Measurements from ENCODE around the gene RNF225.

The RNF225 gene

GRCh38 chr19:58349590-58349989 is 45.9 kb upstream of the RNF225 start:
- ATAC-seq = no peak
- TF ChIP-seq BACH2 (CRISPR knock-in tag; IDR thresholded peaks at IDR 0.05; ENCODE audit: borderline replicate concordance) = no peak
- TF ChIP-seq ISL1 (CRISPR knock-in tag; IDR thresholded peaks at IDR 0.05) = no peak
- no peak for TF ChIP-seq TOX (CRISPR knock-in tag; IDR thresholded peaks at IDR 0.05; ENCODE audit: borderline replicate concordance)
- TF ChIP-seq, protein P1, sequence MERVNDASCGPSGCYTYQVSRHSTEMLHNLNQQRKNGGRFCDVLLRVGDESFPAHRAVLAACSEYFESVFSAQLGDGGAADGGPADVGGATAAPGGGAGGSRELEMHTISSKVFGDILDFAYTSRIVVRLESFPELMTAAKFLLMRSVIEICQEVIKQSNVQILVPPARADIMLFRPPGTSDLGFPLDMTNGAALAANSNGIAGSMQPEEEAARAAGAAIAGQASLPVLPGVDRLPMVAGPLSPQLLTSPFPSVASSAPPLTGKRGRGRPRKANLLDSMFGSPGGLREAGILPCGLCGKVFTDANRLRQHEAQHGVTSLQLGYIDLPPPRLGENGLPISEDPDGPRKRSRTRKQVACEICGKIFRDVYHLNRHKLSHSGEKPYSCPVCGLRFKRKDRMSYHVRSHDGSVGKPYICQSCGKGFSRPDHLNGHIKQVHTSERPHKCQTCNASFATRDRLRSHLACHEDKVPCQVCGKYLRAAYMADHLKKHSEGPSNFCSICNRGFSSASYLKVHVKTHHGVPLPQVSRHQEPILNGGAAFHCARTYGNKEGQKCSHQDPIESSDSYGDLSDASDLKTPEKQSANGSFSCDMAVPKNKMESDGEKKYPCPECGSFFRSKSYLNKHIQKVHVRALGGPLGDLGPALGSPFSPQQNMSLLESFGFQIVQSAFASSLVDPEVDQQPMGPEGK (CRISPR knock-in tag; IDR thresholded peaks at IDR 0.05; ENCODE audit: borderline replicate concordance) = no peak
- TF ChIP-seq SNAI2 (CRISPR knock-in tag; IDR thresholded peaks at IDR 0.05) = no peak

DNA sequence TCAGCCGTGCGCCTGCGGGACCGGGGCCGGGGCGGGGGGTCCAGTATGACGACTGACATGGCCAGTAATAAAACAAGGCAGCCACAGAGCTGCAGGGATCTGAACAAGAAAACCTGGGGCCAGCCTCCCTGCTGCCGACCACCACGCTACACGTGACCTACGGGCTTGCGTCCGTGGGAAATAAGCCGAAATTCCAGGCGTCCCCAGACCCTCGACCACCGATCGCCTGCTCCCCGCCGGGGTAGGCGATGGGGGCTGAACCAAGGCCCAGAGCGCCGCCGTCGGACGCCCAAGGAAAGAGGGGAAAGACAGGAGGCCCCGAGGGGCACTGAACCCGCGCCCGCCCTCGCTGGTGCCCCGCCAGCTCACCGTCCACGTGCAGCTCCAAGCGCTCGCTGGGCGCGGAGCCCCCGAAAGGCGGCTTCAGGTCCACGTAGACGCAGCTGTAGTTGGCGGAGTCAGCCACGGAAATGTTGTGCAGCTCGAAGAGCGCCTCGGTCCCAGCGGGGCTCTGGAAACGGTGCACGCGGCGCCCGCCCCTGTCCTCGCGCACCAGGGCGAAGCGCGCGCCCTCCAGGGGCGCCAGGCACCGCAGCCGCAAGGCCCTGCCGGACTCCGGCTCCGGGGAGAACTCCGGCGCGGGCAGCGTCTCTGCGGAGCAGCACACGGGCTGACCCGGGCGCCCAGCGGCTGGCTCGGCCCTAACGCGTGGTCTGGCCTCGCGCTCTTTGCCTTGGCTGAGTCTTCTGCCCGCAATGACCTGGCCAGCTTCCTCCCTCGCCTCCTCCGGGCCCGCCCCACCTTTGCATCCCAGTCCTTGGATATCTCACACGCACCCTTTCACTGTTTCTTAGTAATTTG is 45.2 kb upstream of the RNF225 start:
- TF ChIP-seq, protein P1 (CRISPR knock-in tag; IDR thresholded peaks at IDR 0.05; ENCODE audit: borderline replicate concordance) = no peak
- TF ChIP-seq TOX (CRISPR knock-in tag; IDR thresholded peaks at IDR 0.05; ENCODE audit: borderline replicate concordance) (no peak), ESRRG (CRISPR knock-in tag; IDR thresholded peaks at IDR 0.05) (no peak), BACH2 (CRISPR knock-in tag; IDR thresholded peaks at IDR 0.05; ENCODE audit: borderline replicate concordance) (no peak), ZFP30 (CRISPR knock-in tag; IDR thresholded peaks at IDR 0.05) (no peak), ISL1 (CRISPR knock-in tag; IDR thresholded peaks at IDR 0.05) (no peak), CSDC2 (CRISPR knock-in tag; IDR thresholded peaks at IDR 0.05) (no peak), ZFP3 (CRISPR knock-in tag; IDR thresholded peaks at IDR 0.05) (no peak), ZC3H10 (CRISPR knock-in tag; IDR thresholded peaks at IDR 0.05) (no peak), GLIS3 (CRISPR knock-in tag; IDR thresholded peaks at IDR 0.05) (no peak), SNAI2 (CRISPR knock-in tag; IDR thresholded peaks at IDR 0.05) (no peak)
- TF ChIP-seq, protein P2, sequence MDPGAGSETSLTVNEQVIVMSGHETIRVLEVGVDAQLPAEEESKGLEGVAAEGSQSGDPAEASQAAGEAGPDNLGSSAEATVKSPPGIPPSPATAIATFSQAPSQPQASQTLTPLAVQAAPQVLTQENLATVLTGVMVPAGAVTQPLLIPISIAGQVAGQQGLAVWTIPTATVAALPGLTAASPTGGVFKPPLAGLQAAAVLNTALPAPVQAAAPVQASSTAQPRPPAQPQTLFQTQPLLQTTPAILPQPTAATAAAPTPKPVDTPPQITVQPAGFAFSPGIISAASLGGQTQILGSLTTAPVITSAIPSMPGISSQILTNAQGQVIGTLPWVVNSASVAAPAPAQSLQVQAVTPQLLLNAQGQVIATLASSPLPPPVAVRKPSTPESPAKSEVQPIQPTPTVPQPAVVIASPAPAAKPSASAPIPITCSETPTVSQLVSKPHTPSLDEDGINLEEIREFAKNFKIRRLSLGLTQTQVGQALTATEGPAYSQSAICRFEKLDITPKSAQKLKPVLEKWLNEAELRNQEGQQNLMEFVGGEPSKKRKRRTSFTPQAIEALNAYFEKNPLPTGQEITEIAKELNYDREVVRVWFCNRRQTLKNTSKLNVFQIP (CRISPR knock-in tag; IDR thresholded peaks at IDR 0.05; ENCODE audit: borderline replicate concordance, low read depth) = no peak
- TF ChIP-seq, protein P3, sequence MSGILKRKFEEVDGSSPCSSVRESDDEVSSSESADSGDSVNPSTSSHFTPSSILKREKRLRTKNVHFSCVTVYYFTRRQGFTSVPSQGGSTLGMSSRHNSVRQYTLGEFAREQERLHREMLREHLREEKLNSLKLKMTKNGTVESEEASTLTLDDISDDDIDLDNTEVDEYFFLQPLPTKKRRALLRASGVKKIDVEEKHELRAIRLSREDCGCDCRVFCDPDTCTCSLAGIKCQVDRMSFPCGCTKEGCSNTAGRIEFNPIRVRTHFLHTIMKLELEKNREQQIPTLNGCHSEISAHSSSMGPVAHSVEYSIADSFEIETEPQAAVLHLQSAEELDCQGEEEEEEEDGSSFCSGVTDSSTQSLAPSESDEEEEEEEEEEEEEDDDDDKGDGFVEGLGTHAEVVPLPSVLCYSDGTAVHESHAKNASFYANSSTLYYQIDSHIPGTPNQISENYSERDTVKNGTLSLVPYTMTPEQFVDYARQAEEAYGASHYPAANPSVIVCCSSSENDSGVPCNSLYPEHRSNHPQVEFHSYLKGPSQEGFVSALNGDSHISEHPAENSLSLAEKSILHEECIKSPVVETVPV (CRISPR knock-in tag; IDR thresholded peaks at IDR 0.05) = no peak
- no peak for ATAC-seq

- no peak for ATAC-seq
- TF ChIP-seq RARB (CRISPR knock-in tag; IDR thresholded peaks at IDR 0.05) (no peak), SNAI2 (CRISPR knock-in tag; IDR thresholded peaks at IDR 0.05) (no peak), BACH2 (CRISPR knock-in tag; IDR thresholded peaks at IDR 0.05; ENCODE audit: borderline replicate concordance) (no peak), ZC3H10 (CRISPR knock-in tag; IDR thresholded peaks at IDR 0.05) (no peak), OSR1 (CRISPR knock-in tag; IDR thresholded peaks at IDR 0.05) (no peak), TCF4 (CRISPR knock-in tag; IDR thresholded peaks at IDR 0.05; ENCODE audit: borderline replicate concordance) (no peak), TSHZ2 (CRISPR knock-in tag; IDR thresholded peaks at IDR 0.05) (no peak), ARNTL (CRISPR knock-in tag; IDR thresholded peaks at IDR 0.05; ENCODE audit: borderline replicate concordance, low read depth) (no peak), GLIS3 (CRISPR knock-in tag; IDR thresholded peaks at IDR 0.05) (no peak), ESRRG (CRISPR knock-in tag; IDR thresholded peaks at IDR 0.05) (no peak), CSDC2 (CRISPR knock-in tag; IDR thresholded peaks at IDR 0.05) (no peak), ZNF8 (CRISPR knock-in tag; IDR thresholded peaks at IDR 0.05) (no peak)
- TF ChIP-seq, protein P4, sequence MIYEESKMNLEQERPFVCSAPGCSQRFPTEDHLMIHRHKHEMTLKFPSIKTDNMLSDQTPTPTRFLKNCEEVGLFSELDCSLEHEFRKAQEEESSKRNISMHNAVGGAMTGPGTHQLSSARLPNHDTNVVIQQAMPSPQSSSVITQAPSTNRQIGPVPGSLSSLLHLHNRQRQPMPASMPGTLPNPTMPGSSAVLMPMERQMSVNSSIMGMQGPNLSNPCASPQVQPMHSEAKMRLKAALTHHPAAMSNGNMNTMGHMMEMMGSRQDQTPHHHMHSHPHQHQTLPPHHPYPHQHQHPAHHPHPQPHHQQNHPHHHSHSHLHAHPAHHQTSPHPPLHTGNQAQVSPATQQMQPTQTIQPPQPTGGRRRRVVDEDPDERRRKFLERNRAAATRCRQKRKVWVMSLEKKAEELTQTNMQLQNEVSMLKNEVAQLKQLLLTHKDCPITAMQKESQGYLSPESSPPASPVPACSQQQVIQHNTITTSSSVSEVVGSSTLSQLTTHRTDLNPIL (CRISPR knock-in tag; IDR thresholded peaks at IDR 0.05; ENCODE audit: low read depth) = no peak
- TF ChIP-seq, protein P3 (CRISPR knock-in tag; IDR thresholded peaks at IDR 0.05) = no peak
- TF ChIP-seq, protein P2 (CRISPR knock-in tag; IDR thresholded peaks at IDR 0.05; ENCODE audit: borderline replicate concordance, low read depth) = no peak
Observed at GRCh38 chr19:58350871-58351557, 44.4 kb upstream of the RNF225 start.
